Neural cell (in vitro differentiated cells): Measurements from ENCODE around the gene PGS1. TPM values are rescaled to one million over a fixed set of nuclear protein-coding genes. Genes with fewer than 3 reads are reported as not detected.

Experiments
- H2AFZ ChIP-seq: fragments of 200-600, 300-800 bp; sonication (generic), shearing (Covaris generic); 2 replicates; pipeline ENCODE4 v1.6.0; 2014; ENCODE audit warnings: low read depth, mild to moderate bottlenecking, antibody characterized with exemption, low read length, moderate library complexity
- H3F3A ChIP-seq: fragments of 200-600 bp; shearing (Covaris generic); 2 replicates; pipeline ENCODE4 v1.6.1; 2016; ENCODE audit warnings: mild to moderate bottlenecking, moderate library complexity, mixed read lengths, antibody characterized with exemption, low read length; ENCODE audit not compliant: insufficient read depth, poor library complexity, severe bottlenecking
- H3K27ac ChIP-seq: fragments of 200-600, 300-800 bp; sonication (generic), shearing (Covaris generic); 2 replicates; pipeline ENCODE4 v1.5.1; 2014; ENCODE audit warnings: mild to moderate bottlenecking, low read length, moderate library complexity
- H3K27me3 ChIP-seq: fragments of 300-800, 200-600 bp; sonication (generic), shearing (Covaris generic); 2 replicates; pipeline ENCODE4 v1.6.0; 2014; ENCODE audit warnings: mild to moderate bottlenecking, low read depth, low read length, moderate library complexity; ENCODE audit not compliant: insufficient read depth
- H3K36me3 ChIP-seq: fragments of 300-800, 200-600 bp; sonication (generic), shearing (Covaris generic); 2 replicates; pipeline ENCODE4 v1.5.1; 2014; ENCODE audit warnings: mild to moderate bottlenecking, antibody characterized with exemption, low read length, moderate library complexity; ENCODE audit not compliant: insufficient read depth
- H3K4me2 ChIP-seq: fragments of 300-800, 200-600 bp; sonication (generic), shearing (Covaris generic); 2 replicates; pipeline ENCODE4 v1.6.0; 2014; ENCODE audit warnings: mild to moderate bottlenecking, low read length
- H3K4me3 ChIP-seq: fragments of 300-800, 200-600 bp; sonication (generic), shearing (Covaris generic); 2 replicates; pipeline ENCODE4 v1.5.1; 2014; ENCODE audit warnings: mild to moderate bottlenecking, low read length, moderate library complexity
- H3K79me2 ChIP-seq: fragments of 200-600 bp; shearing (Covaris generic); replicated peaks from 2 replicates; pipeline ENCODE4 v1.6.0; 2014; ENCODE audit warnings: mild to moderate bottlenecking, low read length, moderate library complexity; ENCODE audit not compliant: insufficient read depth
- H3K9ac ChIP-seq: fragments of 300-800, 200-600 bp; sonication (generic), shearing (Covaris generic); 2 replicates; pipeline ENCODE4 v1.6.1; 2016; ENCODE audit warnings: mild to moderate bottlenecking, low read length, mixed read lengths
- H3K9me2 ChIP-seq: fragments of 200-600 bp; shearing (Covaris generic); 2 replicates; pipeline ENCODE4 v1.6.1; 2016; ENCODE audit warnings: mild to moderate bottlenecking, low read length, mixed read lengths; ENCODE audit not compliant: insufficient read depth
- H3K9me3 ChIP-seq: fragments of 200-600, 300-800 bp; sonication (generic), shearing (Covaris generic); 2 replicates; pipeline ENCODE4 v1.6.1; 2016; ENCODE audit warnings: mild to moderate bottlenecking, mixed run types, low read length, moderate library complexity, mixed read lengths
- H4K20me1 ChIP-seq: fragments of 200-600 bp; shearing (Covaris generic); 2 replicates; pipeline ENCODE4 v1.6.1; 2016; ENCODE audit warnings: mild to moderate bottlenecking, mixed run types; ENCODE audit not compliant: insufficient read depth
- CTCF ChIP-seq: fragments of 450-650 bp; IDR thresholded peaks from 2 replicates; pipeline ENCODE4 v1.5.1; 2014; ENCODE audit warnings: antibody characterized with exemption, mild to moderate bottlenecking, moderate library complexity; ENCODE audit not compliant: poor library complexity, severe bottlenecking
- EP300 ChIP-seq: fragments of 450-650 bp; conservative IDR thresholded peaks from 2 replicates; pipeline ENCODE4 v1.6.1; 2014; ENCODE audit warnings: antibody characterized with exemption, mild to moderate bottlenecking, moderate library complexity; ENCODE audit not compliant: poor library complexity, severe bottlenecking
- EZH2 ChIP-seq: fragments of 200-600, 300-800 bp; shearing (Covaris generic), sonication (generic); IDR thresholded peaks from 2 replicates; pipeline ENCODE4 v1.6.1; 2014; ENCODE audit warnings: antibody characterized with exemption, low read length, borderline replicate concordance, mild to moderate bottlenecking; ENCODE audit not compliant: insufficient read depth, poor library complexity, severe bottlenecking
- MXI1 ChIP-seq: fragments of 450-650 bp; conservative IDR thresholded peaks from 2 replicates; pipeline ENCODE4 v1.6.1; 2014; ENCODE audit warnings: antibody characterized with exemption, mild to moderate bottlenecking; ENCODE audit not compliant: poor library complexity, severe bottlenecking
- POLR2AphosphoS5 ChIP-seq: IDR thresholded peaks from 2 replicates; pipeline ENCODE4 v1.6.1; 2012
- RAD21 ChIP-seq: fragments of 450-650 bp; conservative IDR thresholded peaks from 2 replicates; pipeline ENCODE4 v1.6.1; 2014; ENCODE audit warnings: antibody characterized with exemption, mild to moderate bottlenecking, moderate library complexity
- SMC3 ChIP-seq: fragments of 450-650 bp; conservative IDR thresholded peaks from 2 replicates; pipeline ENCODE4 v1.6.1; 2014; ENCODE audit warnings: antibody characterized with exemption, mild to moderate bottlenecking, moderate library complexity; ENCODE audit not compliant: poor library complexity
- TAF1 ChIP-seq: IDR thresholded peaks from 2 replicates; pipeline ENCODE4 v1.6.1; 2012; ENCODE audit warnings: low read depth
- polyA plus RNA-seq: library from polyadenylated mRNA; depleted of rRNA; stranded (reverse); fragments of >200 nt; gene quantifications from 2 replicates; pipeline ENCODE4 v1.2.3, GENCODE V29; 2014
- TF ChIP-seq, protein P1 (sequence below): IDR thresholded peaks from 2 replicates; pipeline ENCODE4 v1.6.1; 2012; ENCODE audit warnings: borderline replicate concordance

Gene PGS1
- polyA plus RNA-seq, 1 donor from 2014 or later, result 65.7 TPM

GRCh38 chr17:78425429-78425828 is 47.0 kb downstream of the PGS1 start:
- TF ChIP-seq POLR2AphosphoS5 (no peak), RAD21 (no peak), TAF1 (no peak)
- no peak overlapping the region for H3K4me3 ChIP-seq
- H3K27me3 ChIP-seq, result no peaks in the 10 kb centered on the region
- no peaks in the 10 kb centered on the region for H3K79me2 ChIP-seq
- no peaks in the 10 kb centered on the region for H4K20me1 ChIP-seq
- H3K9me2 ChIP-seq, result no peaks in the 10 kb centered on the region
- H3K27ac ChIP-seq, result no peak overlapping the region
- no peak overlapping the region for H2AFZ ChIP-seq
- no peak overlapping the region for H3K9ac ChIP-seq
- H3K4me2 ChIP-seq, result no peak overlapping the region
- H3F3A ChIP-seq, result no peaks in the 10 kb centered on the region
- no peaks in the 10 kb centered on the region for H3K9me3 ChIP-seq
- H3K36me3 ChIP-seq, result no peaks in the 10 kb centered on the region

- H3K4me3 ChIP-seq, result no peak overlapping the region
- H3K4me2 ChIP-seq, result no peak overlapping the region
- no peak overlapping the region for H3K27ac ChIP-seq
- H3K79me2 ChIP-seq, result no peaks in the 10 kb centered on the region
- H3K9me2 ChIP-seq, result no peaks in the 10 kb centered on the region
- TF ChIP-seq, protein P1, sequence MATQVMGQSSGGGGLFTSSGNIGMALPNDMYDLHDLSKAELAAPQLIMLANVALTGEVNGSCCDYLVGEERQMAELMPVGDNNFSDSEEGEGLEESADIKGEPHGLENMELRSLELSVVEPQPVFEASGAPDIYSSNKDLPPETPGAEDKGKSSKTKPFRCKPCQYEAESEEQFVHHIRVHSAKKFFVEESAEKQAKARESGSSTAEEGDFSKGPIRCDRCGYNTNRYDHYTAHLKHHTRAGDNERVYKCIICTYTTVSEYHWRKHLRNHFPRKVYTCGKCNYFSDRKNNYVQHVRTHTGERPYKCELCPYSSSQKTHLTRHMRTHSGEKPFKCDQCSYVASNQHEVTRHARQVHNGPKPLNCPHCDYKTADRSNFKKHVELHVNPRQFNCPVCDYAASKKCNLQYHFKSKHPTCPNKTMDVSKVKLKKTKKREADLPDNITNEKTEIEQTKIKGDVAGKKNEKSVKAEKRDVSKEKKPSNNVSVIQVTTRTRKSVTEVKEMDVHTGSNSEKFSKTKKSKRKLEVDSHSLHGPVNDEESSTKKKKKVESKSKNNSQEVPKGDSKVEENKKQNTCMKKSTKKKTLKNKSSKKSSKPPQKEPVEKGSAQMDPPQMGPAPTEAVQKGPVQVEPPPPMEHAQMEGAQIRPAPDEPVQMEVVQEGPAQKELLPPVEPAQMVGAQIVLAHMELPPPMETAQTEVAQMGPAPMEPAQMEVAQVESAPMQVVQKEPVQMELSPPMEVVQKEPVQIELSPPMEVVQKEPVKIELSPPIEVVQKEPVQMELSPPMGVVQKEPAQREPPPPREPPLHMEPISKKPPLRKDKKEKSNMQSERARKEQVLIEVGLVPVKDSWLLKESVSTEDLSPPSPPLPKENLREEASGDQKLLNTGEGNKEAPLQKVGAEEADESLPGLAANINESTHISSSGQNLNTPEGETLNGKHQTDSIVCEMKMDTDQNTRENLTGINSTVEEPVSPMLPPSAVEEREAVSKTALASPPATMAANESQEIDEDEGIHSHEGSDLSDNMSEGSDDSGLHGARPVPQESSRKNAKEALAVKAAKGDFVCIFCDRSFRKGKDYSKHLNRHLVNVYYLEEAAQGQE, result no peak
- no peak for TF ChIP-seq MXI1
- TF ChIP-seq CTCF, result no peak
- no peak for TF ChIP-seq POLR2AphosphoS5
- TF ChIP-seq SMC3, result no peak
- no peak for TF ChIP-seq EP300
- no peak for TF ChIP-seq RAD21
- no peak for TF ChIP-seq EZH2
- TF ChIP-seq TAF1, result no peak
- H3K9me3 ChIP-seq, result no peaks in the 10 kb centered on the region
- H2AFZ ChIP-seq, result no peak overlapping the region
- no peaks in the 10 kb centered on the region for H3F3A ChIP-seq
- H3K9ac ChIP-seq, result no peak overlapping the region
- H3K36me3 ChIP-seq, result no peaks in the 10 kb centered on the region
- no peaks in the 10 kb centered on the region for H4K20me1 ChIP-seq
- H3K27me3 ChIP-seq, result no peaks in the 10 kb centered on the region
Observed at GRCh38 chr17:78426293-78426879, 47.9 kb downstream of the PGS1 start.

GRCh38 chr17:78427140-78427539 is 48.7 kb downstream of the PGS1 start:
- Histone ChIP-seq H3K79me2 (no peaks in the 10 kb centered on the region), H3K4me3 (no peak overlapping the region), H3K9me2 (no peaks in the 10 kb centered on the region), H3F3A (no peaks in the 10 kb centered on the region), H3K36me3 (no peaks in the 10 kb centered on the region), H3K4me2 (no peak overlapping the region), H3K27ac (no peak overlapping the region), H4K20me1 (no peaks in the 10 kb centered on the region), H2AFZ (no peak overlapping the region), H3K27me3 (no peaks in the 10 kb centered on the region), H3K9ac (no peak overlapping the region), H3K9me3 (no peaks in the 10 kb centered on the region)
- TF ChIP-seq, protein P1, result no peak
- no peak for TF ChIP-seq TAF1
